NAMALWA (cell line): ENCODE measurements around the gene UBALD1.

Experiments used
- DNase-seq: peaks from one replicate; pipeline ENCODE4 v3.0.0-alpha.2; 2015; ENCODE audit warnings: low spot score

The UBALD1 gene

GRCh38 chr16:4616047-4616811 lies 1.5 kb upstream of the UBALD1 start:
- peak; percentile 100 for DNase-seq

- no peak for DNase-seq
Observed at GRCh38 chr16:4615384-4616046, 827 bp upstream of the UBALD1 start.

- DNase-seq: peak; percentile 59
Observed at GRCh38 chr16:4613636-4614570, 785 bp downstream of the UBALD1 start.

GRCh38 chr16:4612977-4613635 lies 1.6 kb downstream of the UBALD1 start:
- no peak for DNase-seq

DNA sequence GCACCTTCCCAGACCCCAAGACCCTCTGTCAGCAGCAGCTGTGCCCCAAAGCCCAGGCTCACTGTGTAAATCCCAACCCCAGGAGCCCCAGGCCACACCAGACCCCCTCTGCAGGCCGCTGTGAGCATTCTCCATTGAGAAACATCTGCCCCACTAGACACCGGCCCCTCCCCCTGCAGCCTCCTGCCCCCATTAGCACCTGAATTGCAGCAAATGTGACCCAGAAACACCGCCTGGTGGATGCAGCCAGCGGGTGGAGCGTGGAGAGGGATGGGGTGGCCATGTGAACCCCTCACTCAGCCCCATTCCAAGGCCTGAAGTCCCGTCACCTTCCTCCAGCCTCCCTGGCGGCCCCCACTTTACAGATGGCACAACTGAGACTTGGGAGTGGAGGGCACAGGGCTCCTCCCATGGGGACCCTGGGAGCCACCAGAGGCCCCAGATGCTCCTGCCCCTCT lies 2.2 kb downstream of the UBALD1 start:
- DNase-seq: peak; percentile 68

DNA sequence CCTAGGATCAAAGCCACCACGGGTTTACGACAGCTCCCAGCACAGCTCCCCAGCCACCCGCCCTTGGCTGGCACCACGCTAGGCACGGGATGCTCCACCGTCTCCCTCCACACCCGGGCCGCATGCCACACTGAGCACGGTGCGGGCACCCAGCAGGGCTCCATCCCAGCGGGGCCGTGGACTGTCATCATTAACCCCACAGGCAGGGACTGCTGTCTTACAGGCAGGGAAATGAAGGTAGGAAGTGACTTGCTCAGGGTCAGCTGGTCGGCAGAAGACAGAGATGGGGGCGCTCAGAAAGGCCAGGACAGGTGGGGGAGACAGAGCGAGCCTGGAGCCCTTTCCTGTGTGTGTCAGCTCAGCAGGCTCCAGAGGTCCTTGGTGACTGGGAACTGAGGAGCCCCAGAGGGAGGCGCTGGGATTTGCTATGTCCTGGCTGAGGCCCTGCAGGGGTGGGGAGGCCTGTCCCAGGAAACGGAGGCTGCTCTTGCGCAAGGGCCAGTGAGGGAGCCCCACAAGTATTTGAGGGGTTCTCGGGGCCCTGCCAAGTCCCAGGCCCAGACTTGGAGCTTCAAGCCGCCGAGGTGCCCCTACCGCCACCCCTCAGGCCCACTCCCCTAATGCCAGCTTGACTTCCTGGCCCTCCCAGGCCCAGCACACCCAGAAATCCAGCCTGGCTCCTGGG lies 3.2 kb downstream of the UBALD1 start:
- DNase-seq: no peak

DNA sequence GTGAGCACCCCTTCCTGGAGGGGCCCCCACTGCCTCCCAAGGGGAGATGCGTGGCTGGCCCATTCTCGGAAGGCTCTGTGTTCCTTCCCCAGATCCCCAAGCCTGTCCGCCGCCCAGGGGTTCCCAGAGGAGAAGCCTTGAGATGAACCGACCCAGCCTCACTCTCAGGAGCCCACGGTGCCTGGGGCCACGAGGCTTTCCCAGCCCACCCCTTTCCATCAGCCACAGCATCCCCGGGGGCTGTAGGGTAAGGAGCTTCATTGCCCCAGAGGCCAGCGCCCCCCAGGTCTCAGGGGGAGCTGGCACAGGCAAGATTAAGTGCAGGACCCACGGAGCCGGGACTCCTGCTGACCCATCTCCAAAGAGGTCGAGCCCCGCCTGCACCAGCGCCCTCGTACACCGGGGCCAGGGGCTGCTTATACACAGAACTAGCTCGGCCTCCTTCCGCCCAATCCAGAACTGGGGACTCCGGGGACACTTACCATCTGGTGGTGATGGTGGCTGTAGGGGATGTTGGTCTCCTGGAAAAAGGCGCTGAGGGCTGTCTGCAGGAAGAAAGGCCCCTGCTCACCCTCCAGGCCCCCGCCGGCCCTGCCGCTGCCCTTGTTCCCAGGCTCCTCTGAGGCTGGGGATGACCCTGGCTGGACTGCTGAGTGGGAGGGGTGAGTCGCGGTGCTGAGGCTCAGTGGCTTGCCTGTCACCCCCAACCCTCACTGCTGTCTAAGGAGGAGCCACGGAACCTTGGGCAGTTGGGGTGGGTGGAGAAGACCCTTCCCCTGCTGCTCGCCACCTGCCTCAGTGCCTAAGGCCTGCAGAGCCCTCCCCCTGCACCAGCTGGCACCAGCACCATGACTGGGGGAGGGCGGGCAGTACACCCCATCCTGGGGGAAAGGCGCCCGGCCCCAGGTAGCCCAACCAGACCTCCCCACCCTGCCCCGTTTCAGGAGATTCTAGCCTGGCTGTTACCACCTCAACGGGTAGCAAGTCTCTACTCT lies 4.4 kb downstream of the UBALD1 start:
- no peak for DNase-seq

DNA sequence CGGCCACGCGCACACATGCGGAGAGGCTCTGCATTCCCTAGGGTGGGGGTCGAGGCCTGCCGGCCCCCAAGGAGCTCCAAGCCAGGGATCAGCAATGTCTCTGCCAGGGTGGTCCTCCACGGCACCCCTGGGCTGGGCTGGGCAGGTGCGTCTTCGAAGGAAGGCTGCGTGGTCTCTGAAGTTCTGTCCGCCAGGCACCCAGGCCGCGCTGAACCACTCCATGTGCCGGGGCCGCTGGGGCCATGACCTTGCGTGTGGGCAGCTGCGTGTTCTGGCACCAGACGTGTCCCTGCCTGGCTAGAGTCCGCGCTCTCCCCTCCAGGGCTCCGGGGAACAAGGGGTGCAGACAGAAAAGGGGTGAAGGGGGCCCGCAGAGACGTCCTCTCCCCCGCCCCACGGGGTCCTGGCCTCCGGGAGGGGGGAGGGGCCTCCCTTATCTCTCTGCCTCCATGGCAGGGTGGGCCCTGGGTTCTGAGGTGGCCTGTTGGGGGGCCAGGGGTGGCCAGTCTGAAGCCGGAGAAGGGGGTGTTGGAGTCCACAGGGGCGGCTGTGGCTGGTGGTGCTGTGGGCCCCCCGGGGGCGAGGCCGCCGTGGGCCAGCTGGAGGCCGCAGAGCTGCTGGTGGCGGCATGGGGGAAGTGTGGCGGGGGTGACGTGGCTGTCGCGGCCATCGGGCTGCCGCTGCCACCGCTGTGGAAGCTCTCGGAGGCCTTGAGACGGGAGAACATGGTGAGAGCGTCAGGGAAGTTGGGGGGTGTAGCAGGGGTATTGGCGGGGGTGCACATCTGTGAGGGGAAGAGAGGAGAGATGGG lies 5.3 kb downstream of the UBALD1 start:
- DNase-seq: no peak

DNA sequence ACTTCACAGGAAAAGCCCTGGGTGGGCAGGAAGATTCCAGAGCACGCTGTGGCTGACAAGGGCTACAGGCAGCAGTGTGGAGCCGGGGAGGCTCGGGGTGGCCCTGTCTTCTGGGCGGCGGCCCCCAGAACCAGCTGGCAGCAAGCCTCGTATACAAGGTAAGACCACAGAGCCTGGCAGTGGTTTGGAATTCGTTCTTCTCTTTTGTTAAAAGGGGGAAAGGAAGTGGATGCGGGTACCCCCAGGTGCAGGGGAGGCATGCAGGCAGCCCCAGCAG lies 6.0 kb downstream of the UBALD1 start:
- DNase-seq: no peak

DNA sequence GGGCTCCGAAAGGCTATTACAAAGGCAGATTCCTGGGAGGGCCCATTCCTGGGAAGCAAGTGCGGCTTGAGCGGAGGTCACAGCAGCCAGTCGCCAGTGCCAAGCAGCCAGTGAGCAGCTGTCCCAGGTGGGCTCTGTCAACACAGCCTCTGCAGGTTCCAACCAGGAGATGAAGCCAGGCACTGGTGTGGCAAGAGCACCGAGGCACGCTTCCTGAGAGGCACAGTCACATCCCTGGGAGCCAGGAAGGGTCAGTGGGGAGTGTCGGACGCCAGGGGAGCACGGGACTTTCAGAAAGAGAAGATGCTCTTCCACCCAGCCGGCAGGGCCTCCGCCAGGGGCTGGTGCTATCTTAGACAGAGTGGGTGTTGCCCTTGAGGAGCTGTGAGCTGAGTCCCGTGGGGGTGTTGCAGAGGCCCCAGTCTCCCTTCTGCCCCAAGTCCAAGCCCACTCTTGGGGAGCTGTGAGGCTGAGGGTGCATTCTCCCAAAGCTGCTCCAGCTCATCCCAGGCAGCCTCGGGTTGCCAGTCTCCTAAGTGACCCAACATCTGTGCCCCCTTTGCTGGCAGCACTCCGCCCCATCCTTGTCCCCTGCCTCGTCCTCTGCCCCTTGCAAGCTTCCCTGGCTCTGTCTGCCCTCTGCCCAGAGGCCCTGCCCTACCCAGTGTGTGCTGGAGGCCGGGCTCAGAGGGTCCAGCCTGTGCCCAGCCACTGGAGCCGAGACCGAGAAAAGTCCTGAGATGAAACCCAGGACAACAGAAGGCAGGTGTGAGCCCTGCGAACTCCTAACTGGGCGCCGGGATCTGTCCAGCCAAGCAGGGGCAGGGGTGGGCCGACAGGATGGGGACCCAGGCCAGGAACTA lies 6.6 kb downstream of the UBALD1 start:
- no peak for DNase-seq

DNA sequence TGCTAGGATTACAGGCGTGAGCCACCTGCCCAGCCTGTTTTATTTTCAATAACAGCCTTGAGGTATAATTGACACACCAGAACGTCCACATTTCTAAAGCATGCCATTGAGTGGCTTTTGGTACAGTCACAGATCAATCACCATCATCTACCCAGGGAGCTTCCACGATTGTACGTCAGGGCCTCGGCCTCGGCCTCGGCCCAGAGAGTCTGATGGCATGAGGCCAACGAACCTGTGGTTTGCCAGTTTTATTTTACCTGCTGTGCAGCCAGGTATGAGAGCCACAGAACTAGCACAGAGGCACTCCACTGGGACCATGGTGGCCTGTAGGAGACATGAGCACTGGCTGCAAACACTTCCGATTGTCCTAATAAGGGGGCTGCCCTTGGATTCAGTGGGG lies 8.3 kb downstream of the UBALD1 start:
- no peak for DNase-seq

- no peak for DNase-seq
Observed at GRCh38 chr16:4604401-4604800, 10.3 kb downstream of the UBALD1 start.

- no peak for DNase-seq
Observed at GRCh38 chr16:4603624-4604170, 11.0 kb downstream of the UBALD1 start.

DNA sequence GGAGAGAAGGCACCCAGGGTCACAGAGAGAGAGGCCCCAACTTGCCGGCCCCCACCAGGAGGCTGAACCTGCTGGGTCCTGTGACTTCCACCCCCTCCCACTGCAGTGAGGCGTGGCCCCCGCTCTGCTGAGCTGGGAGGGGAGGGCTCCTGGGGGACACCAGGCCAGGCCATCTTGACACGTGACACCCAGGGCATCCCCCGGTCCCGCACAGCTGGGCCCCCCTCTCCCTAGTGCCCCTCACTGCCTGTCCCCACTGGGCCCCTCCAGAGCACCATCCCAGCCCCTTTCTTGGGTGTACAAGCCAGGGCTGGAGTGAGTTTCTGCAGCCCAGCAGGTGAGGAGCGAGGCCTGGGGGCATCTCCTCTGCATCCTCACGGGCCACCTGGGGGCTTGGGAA lies 12.4 kb downstream of the UBALD1 start:
- no peak for DNase-seq

- no peak for DNase-seq
Observed at GRCh38 chr16:4601864-4602186, 12.9 kb downstream of the UBALD1 start.

- DNase-seq: no peak
Observed at GRCh38 chr16:4601036-4601863, 13.4 kb downstream of the UBALD1 start.

- DNase-seq: no peak
Observed at GRCh38 chr16:4599545-4599944, 15.1 kb downstream of the UBALD1 start.

DNA sequence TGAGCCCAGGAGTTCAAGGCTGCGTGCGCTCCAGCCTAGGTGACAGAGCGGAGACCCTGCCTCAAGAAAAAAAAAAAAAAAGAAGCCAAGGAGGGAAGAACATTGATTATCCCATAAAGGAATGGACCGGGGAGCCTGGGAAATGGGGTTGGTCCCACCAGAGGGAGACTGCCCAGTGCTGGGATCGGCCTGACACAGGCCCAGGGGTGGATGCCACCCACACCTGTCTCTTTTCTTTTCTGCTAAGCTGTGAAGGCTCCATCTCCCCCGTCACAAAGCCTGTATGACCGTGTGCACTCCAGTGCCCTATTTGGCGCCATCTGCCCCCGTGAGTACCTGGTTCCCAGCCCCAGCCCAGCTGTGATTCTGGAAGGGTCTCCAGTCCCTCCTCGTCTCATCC lies 15.7 kb downstream of the UBALD1 start:
- no peak for DNase-seq
